Hair follicle dermal papilla cell (primary cell): ENCODE results near the gene SLC4A1. TPM values are rescaled to one million over a fixed set of nuclear protein-coding genes. Genes with fewer than 3 reads are reported as not detected.

ENCODE experiments used
- small RNA-seq: library from RNA; depleted of rRNA; stranded (forward); fragments of <200 nt; gene quantifications from one replicate; pipeline ENCODE3, GENCODE V24; 2012
- total RNA-seq: library from RNA; depleted of rRNA; stranded (reverse); fragments of >200 nt; gene quantifications from 2 replicates; pipeline ENCODE4 v1.2.3, GENCODE V29; 2012

The SLC4A1 gene
- not detected in 2 replicates for total RNA-seq

GRCh38 chr17:44267818-44268490 is at the start of gene SLC4A1:
TSS of gene SLC4A1 (minus strand) at chr17:44268135. CDS start at chr17:44262866, 5,269 bp downstream.

GRCh38 chr17:44308320-44308818 is 40.4 kb upstream of the SLC4A1 start, which contains the start of gene RUNDC3A:
TSS of gene RUNDC3A (plus strand) at chr17:44308601. CDS start at chr17:44308833, 232 bp downstream.

GRCh38 chr17:44219616-44220212 is 48.2 kb downstream of the SLC4A1 start, which contains the start of gene UBTF:
TSS of gene UBTF (minus strand) at chr17:44219675. CDS start at chr17:44218229, 1,446 bp downstream.

GRCh38 chr17:44199553-44200477 is 68.1 kb downstream of the SLC4A1 start, which contains the start of gene ATXN7L3:
TSS of gene ATXN7L3 (minus strand) at chr17:44199884. CDS start at chr17:44198070, 1,814 bp downstream.

Small RNA genes lying within 50 kb of the gene (small RNA-seq; reads per million reads assigned to genes)
- gene MIR6782 (not detected), gene RF00012 (not detected), gene RN7SL507P (not detected), gene RNU6-453P (not detected)

Other genes starting within 250 kb of the SLC4A1 start
- 61.9 and 62.1 TPM in 2 replicates for gene LSM12, start 201.5 kb downstream of the SLC4A1 start, total RNA-seq
- gene G6PC3, start 197.4 kb downstream of the SLC4A1 start, total RNA-seq: 25.5 and 27.6 TPM in 2 replicates
- 133 and 147 TPM in 2 replicates for gene HDAC5, start 144.5 kb downstream of the SLC4A1 start, total RNA-seq
- 0.81 and 1.7 TPM in 2 replicates for gene HROB, start 126.2 kb downstream of the SLC4A1 start, total RNA-seq
- not detected in 2 replicates for gene ASB16, start 97.4 kb downstream of the SLC4A1 start, total RNA-seq
- gene TMUB2, start 81.2 kb downstream of the SLC4A1 start, total RNA-seq: 35.9 and 38.9 TPM in 2 replicates
- gene ATXN7L3, start 68.3 kb downstream of the SLC4A1 start, total RNA-seq: 65.6 and 75.8 TPM in 2 replicates
- gene UBTF, start 48.5 kb downstream of the SLC4A1 start, total RNA-seq: 49.7 and 58.9 TPM in 2 replicates
- not detected in 2 replicates for gene RUNDC3A, start 40.5 kb upstream of the SLC4A1 start, total RNA-seq
- gene SLC25A39, start 56.7 kb upstream of the SLC4A1 start, total RNA-seq: 76.3 and 76.4 TPM in 2 replicates
- 201 and 244 TPM in 2 replicates for gene GRN, start 77.2 kb upstream of the SLC4A1 start, total RNA-seq
- gene FAM171A2, start 95.7 kb upstream of the SLC4A1 start, total RNA-seq: 3.6 and 4.4 TPM in 2 replicates
- gene ITGA2B, start 121.5 kb upstream of the SLC4A1 start, total RNA-seq: 0.36 and 0.49 TPM in 2 replicates
- 38.7 and 48.2 TPM in 2 replicates for gene GPATCH8, start 235.3 kb upstream of the SLC4A1 start, total RNA-seq